Measurements from ENCODE around the gene STAT2.
"Not testable (repeated sequence)": the region's sequence is repeated elsewhere in the genome, so short reads cannot be mapped to it uniquely, and the experiment has no call there.

DNA sequence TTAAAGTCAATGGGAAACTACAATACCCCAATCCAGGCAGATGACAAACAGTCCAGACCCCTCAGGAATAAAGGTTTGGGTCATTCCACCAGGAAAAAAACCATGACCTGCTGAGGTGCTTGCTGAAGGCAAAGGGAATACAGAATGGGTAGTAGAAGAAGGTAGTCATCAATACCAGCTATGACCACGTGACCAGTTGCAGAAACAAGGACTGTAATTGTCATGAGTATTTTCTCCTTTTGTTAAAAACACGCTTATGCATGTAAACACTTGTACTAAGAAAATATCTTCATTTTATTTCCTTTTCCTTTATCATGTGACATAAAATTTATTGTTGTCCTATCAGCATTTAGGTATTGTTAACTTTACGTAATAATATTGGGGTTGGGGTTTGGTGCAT is 44.3 kb upstream of the STAT2 start:
- TF ChIP-seq, protein P1, sequence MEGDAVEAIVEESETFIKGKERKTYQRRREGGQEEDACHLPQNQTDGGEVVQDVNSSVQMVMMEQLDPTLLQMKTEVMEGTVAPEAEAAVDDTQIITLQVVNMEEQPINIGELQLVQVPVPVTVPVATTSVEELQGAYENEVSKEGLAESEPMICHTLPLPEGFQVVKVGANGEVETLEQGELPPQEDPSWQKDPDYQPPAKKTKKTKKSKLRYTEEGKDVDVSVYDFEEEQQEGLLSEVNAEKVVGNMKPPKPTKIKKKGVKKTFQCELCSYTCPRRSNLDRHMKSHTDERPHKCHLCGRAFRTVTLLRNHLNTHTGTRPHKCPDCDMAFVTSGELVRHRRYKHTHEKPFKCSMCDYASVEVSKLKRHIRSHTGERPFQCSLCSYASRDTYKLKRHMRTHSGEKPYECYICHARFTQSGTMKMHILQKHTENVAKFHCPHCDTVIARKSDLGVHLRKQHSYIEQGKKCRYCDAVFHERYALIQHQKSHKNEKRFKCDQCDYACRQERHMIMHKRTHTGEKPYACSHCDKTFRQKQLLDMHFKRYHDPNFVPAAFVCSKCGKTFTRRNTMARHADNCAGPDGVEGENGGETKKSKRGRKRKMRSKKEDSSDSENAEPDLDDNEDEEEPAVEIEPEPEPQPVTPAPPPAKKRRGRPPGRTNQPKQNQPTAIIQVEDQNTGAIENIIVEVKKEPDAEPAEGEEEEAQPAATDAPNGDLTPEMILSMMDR (optimal IDR thresholded peaks at IDR 0.05 in 1 of 3, IDR thresholded peaks at IDR 0.05 in 1 of 3, conservative IDR thresholded peaks at IDR 0.05 in 1 of 3; ENCODE audit: extremely low read depth in 1 of 3, insufficient read depth in 2 of 3, low read length in 3 of 3) = not testable (repeated sequence)
- TF ChIP-seq EZH2 (IDR thresholded peaks at IDR 0.05; ENCODE audit: low read length) = not testable (repeated sequence)

All from keratinocyte (primary cell).